HepG2 (cell line): ENCODE results near the gene PPP2R2B.

Experiments used
- MYC ChIP-seq: sonication (generic); formaldehyde crosslinking; IDR thresholded peaks from 2 replicates; pipeline ENCODE4 v1.9.0; 2021; ENCODE audit warnings: missing genetic modification reagents, borderline replicate concordance
- PAXIP1 ChIP-seq: sonication (generic); formaldehyde crosslinking; conservative IDR thresholded peaks from 2 replicates; pipeline ENCODE4 v1.4.0; 2020; ENCODE audit warnings: mild to moderate bottlenecking, missing genetic modification reagents, moderate library complexity
- PCBP2 ChIP-seq: fragments of 200-400 bp; formaldehyde crosslinking; optimal IDR thresholded peaks from 2 replicates; pipeline ENCODE3; 2018; ENCODE audit warnings: low read length, low read depth; ENCODE audit not compliant: poor library complexity, severe bottlenecking
- POLR2A ChIP-seq, 2 experiments: IDR thresholded peaks; 2 replicates each; pipeline ENCODE4 v1.6.1; 2011; ENCODE audit warnings: low read depth in 2 of 2, low read length in 2 of 2, mild to moderate bottlenecking in 1 of 2, moderate library complexity in 1 of 2; ENCODE audit not compliant: insufficient read depth in 1 of 2
- RAD21 ChIP-seq: fragments of 450-650 bp; formaldehyde crosslinking; IDR thresholded peaks from 2 replicates; pipeline ENCODE4 v1.5.0; 2020; ENCODE audit warnings: mild to moderate bottlenecking
- TP53 ChIP-seq: sonication (generic); formaldehyde crosslinking; conservative IDR thresholded peaks from 2 replicates; pipeline ENCODE4 v1.4.0; 2020; ENCODE audit warnings: missing genetic modification reagents
- ZBTB33 ChIP-seq: sonication (generic); formaldehyde crosslinking; IDR thresholded peaks from 2 replicates; pipeline ENCODE4 v1.4.0; 2020; ENCODE audit warnings: missing genetic modification reagents
- ZMYM2 ChIP-seq: sonication (generic); formaldehyde crosslinking; IDR thresholded peaks from 2 replicates; pipeline ENCODE4 v1.8.0; 2022; ENCODE audit warnings: mild to moderate bottlenecking, missing genetic modification reagents
- ZNF274 ChIP-seq: sonication (generic); formaldehyde crosslinking; IDR thresholded peaks from 2 replicates; pipeline ENCODE4 v1.5.1; 2020; ENCODE audit warnings: mild to moderate bottlenecking, missing genetic modification reagents
- ZNF512 ChIP-seq: sonication (generic); formaldehyde crosslinking; IDR thresholded peaks from 2 replicates; pipeline ENCODE4 v1.4.0; 2020; ENCODE audit warnings: mild to moderate bottlenecking, missing genetic modification reagents
- ZNF562 ChIP-seq: sonication (generic); formaldehyde crosslinking; IDR thresholded peaks from 2 replicates; pipeline ENCODE4 v1.8.0; 2022; ENCODE audit warnings: missing genetic modification reagents, borderline replicate concordance
- ZNF792 ChIP-seq: IDR thresholded peaks from 2 replicates; pipeline ENCODE4 v1.6.1; 2016

DNA sequence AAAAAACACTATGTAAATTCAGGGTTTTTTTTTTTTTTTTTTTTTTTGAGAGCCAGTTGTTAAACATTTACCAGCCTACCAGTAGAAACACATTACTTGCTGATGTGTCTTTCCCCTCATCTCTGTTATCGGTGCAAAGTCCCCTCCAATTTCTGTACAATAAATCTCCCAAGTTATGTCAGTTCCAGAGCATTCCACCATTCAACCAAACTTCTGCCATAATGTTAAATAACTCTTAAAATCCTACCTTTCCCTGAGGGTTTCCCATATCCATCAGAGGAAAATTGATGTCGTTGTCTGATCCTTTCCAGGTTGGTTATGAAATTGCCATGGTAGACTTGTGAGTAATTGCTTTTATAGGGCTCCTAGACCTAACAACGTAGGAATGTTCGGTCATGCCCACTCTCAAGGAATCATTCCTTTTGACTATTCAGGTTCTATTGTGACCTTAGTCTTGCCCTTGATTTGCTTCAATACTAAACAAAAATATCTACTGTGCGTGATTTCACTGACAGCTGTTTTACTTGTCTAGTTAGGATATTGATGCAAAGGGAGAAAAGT, 5.6 kb upstream of the PPP2R2B start:
- TF ChIP-seq POLR2A (IDR thresholded peaks at IDR 0.05; ENCODE audit: insufficient read depth in 1 of 2, low read depth in 2 of 2, low read length in 2 of 2): no peak
- TF ChIP-seq ZBTB33 (CRISPR knock-in tag): no peak
- TF ChIP-seq ZMYM2: no peak
- TF ChIP-seq PAXIP1 (CRISPR knock-in tag): no peak
- TF ChIP-seq ZNF274 (CRISPR knock-in tag): no peak
- no peak for TF ChIP-seq MYC (CRISPR knock-in tag)
- no peak for TF ChIP-seq ZNF792 (CRISPR knock-in tag)
- no peak for TF ChIP-seq RAD21
- no peak for TF ChIP-seq ZNF562
- no peak for TF ChIP-seq PCBP2
- no peak for TF ChIP-seq TP53
- no peak for TF ChIP-seq ZNF512 (CRISPR knock-in tag)
